Endodermal cell (in vitro differentiated cells): ENCODE results near the gene EMP3. TPM values are rescaled to one million over a fixed set of nuclear protein-coding genes. Genes with fewer than 3 reads are reported as not detected.
"Not testable (repeated sequence)": the region's sequence is repeated elsewhere in the genome, so short reads cannot be mapped to it uniquely, and the experiment has no call there.

Source experiments
- DNase-seq: peaks from one replicate; pipeline ENCODE4 v3.0.0-alpha.2; 2017
- H3K27ac ChIP-seq: 2 replicates; pipeline ENCODE4 v1.5.1; 2013; ENCODE audit warnings: mild to moderate bottlenecking, low read depth, low read length, moderate library complexity
- H3K27me3 ChIP-seq: 2 replicates; pipeline ENCODE4 v1.6.1; 2013; ENCODE audit warnings: mild to moderate bottlenecking, low read length, moderate library complexity; ENCODE audit not compliant: insufficient read depth, control insufficient read depth, poor library complexity, severe bottlenecking
- H3K36me3 ChIP-seq: 2 replicates; pipeline ENCODE4 v1.7.0; 2013; ENCODE audit warnings: mild to moderate bottlenecking, low read length, moderate library complexity; ENCODE audit not compliant: control insufficient read depth, insufficient read depth
- H3K4me1 ChIP-seq: one replicate; pipeline ENCODE4 v1.7.0; 2013; ENCODE audit warnings: low read length; ENCODE audit not compliant: control insufficient read depth, insufficient read depth
- H3K4me3 ChIP-seq: 2 replicates; pipeline ENCODE4 v1.5.1; 2013; ENCODE audit warnings: mild to moderate bottlenecking, low read length, moderate library complexity
- H3K9ac ChIP-seq: 2 replicates; pipeline ENCODE4 v1.6.1; 2013; ENCODE audit warnings: mild to moderate bottlenecking, low read length, moderate library complexity; ENCODE audit not compliant: poor library complexity, severe bottlenecking; ENCODE audit errors: extremely low read depth
- H3K9me3 ChIP-seq: 2 replicates; pipeline ENCODE4 v1.6.1; 2013; ENCODE audit warnings: mild to moderate bottlenecking, low read length, moderate library complexity; ENCODE audit not compliant: control insufficient read depth
- H3K27ac Mint-ChIP-seq: 2 replicates; pipeline ENCODE4 v1.8.0; 2020; ENCODE audit warnings: mixed read lengths
- H3K27me3 Mint-ChIP-seq: 2 replicates; pipeline ENCODE4 v1.8.0; 2021; ENCODE audit warnings: mild to moderate bottlenecking, mixed read lengths; ENCODE audit not compliant: insufficient read depth
- H3K36me3 Mint-ChIP-seq: 2 replicates; pipeline ENCODE4 v1.8.0; 2020; ENCODE audit warnings: low read depth, mixed read lengths
- H3K4me1 Mint-ChIP-seq: 2 replicates; pipeline ENCODE4 v1.8.0; 2020; ENCODE audit warnings: mixed read lengths
- H3K4me3 Mint-ChIP-seq: 2 replicates; pipeline ENCODE4 v1.8.0; 2020; ENCODE audit warnings: mild to moderate bottlenecking, moderate library complexity, mixed read lengths
- H3K9me3 Mint-ChIP-seq: 2 replicates; pipeline ENCODE4 v1.8.0; 2020; ENCODE audit warnings: mild to moderate bottlenecking, mixed read lengths
- WGBS, 2 experiments: methylation state at CpG; one replicate each; pipeline versions ENCODE4 v1.1.5 to v1.1.7; 2013; ENCODE audit warnings: missing lambda C conversion rate in 2 of 2, mixed read lengths in 1 of 2; ENCODE audit not compliant: insufficient coverage in 1 of 2, insufficient read length in 1 of 2; 5-methylcytosine and 5-hydroxymethylcytosine counted together
- total RNA-seq, 2 donors: library from RNA; stranded (reverse); fragmentation: NEBNext Ultra II Directional in 1 of 2; extraction: Animal tissue kit (Norgen Biotek cat#: 25700) in 1 of 2; gene quantifications; 2 replicates in 1 of 2; 3 replicates in 1 of 2; pipeline ENCODE4 v1.2.1, GENCODE V29; 2021
- TF ChIP-seq, protein P1 (sequence below): fragments of 200-600 bp; sonication (generic); conservative IDR thresholded peaks from 2 replicates; pipeline ENCODE4 v1.5.0; 2021; ENCODE audit warnings: antibody characterized with exemption, mild to moderate bottlenecking

Gene EMP3
- total RNA-seq, 2 donors from 2014 or later: 3.5 TPM

GRCh38 chr19:48308631-48309586, 16.4 kb upstream of the EMP3 start:
- peaks cover 4% of the 10 kb centered on the region for H3K4me1 ChIP-seq
- H3K36me3 ChIP-seq: no peaks in the 10 kb centered on the region
- peaks cover 10% of the 10 kb centered on the region for H3K9me3 ChIP-seq
- H3K9me3 Mint-ChIP-seq: peaks cover 1% of the 10 kb centered on the region
- H3K27me3 ChIP-seq: peaks cover 15% of the 10 kb centered on the region
- no peak overlapping the region for H3K4me3 Mint-ChIP-seq
- H3K9ac ChIP-seq: no peak overlapping the region
- 59 to 66% methylated on average over 11 to 22 of the region's 22 CpGs for WGBS, 2 experiments
- H3K27ac Mint-ChIP-seq: no peak overlapping the region
- no peak overlapping the region for H3K27ac ChIP-seq
- TF ChIP-seq, protein P1, sequence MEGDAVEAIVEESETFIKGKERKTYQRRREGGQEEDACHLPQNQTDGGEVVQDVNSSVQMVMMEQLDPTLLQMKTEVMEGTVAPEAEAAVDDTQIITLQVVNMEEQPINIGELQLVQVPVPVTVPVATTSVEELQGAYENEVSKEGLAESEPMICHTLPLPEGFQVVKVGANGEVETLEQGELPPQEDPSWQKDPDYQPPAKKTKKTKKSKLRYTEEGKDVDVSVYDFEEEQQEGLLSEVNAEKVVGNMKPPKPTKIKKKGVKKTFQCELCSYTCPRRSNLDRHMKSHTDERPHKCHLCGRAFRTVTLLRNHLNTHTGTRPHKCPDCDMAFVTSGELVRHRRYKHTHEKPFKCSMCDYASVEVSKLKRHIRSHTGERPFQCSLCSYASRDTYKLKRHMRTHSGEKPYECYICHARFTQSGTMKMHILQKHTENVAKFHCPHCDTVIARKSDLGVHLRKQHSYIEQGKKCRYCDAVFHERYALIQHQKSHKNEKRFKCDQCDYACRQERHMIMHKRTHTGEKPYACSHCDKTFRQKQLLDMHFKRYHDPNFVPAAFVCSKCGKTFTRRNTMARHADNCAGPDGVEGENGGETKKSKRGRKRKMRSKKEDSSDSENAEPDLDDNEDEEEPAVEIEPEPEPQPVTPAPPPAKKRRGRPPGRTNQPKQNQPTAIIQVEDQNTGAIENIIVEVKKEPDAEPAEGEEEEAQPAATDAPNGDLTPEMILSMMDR: peak; percentile 75
- H3K27me3 Mint-ChIP-seq: peaks cover 52% of the 10 kb centered on the region
- no peak overlapping the region for H3K4me3 ChIP-seq
- H3K4me1 Mint-ChIP-seq: peaks cover 15% of the 10 kb centered on the region
- DNase-seq: peak; percentile 84
- H3K36me3 Mint-ChIP-seq: no peaks in the 10 kb centered on the region

- not testable (repeated sequence) for H3K4me3 Mint-ChIP-seq, H3K36me3 Mint-ChIP-seq, H3K27ac ChIP-seq, H3K36me3 ChIP-seq, H3K4me1 ChIP-seq, H3K4me3 ChIP-seq, H3K9me3 Mint-ChIP-seq, H3K9me3 ChIP-seq, H3K9ac ChIP-seq, H3K27me3 ChIP-seq, H3K27ac Mint-ChIP-seq, DNase-seq
- WGBS, 2 experiments: 96 to 100% methylated on average over 3 to 5 of the region's 5 CpGs
- H3K4me1 Mint-ChIP-seq: peaks cover 15% of the 10 kb centered on the region
- peaks cover 44% of the 10 kb centered on the region for H3K27me3 Mint-ChIP-seq
These were observed 15.6 kb upstream of the EMP3 start for GRCh38 chr19:48309731-48310130.

DNA sequence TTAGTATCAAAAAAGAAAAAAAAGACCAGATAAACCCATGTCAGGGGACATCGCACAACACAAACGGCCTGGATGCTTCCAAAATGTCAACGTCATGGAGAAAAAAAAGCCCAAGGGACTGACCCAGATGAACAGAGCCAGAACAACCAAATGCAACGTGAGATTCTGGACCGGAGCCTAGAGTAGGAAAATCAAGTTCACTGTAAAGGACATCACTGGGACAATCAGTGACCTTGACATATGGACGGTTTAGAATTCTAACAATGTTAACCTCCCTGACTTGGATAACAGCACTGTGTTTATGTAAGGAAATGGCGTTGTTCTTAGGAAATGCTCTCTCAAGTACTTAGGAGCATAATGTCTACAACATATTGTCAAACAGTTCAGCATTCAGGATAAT, 15.1 kb upstream of the EMP3 start:
- Mint-ChIP-seq H3K27ac (no peak overlapping the region), H3K4me1 (peaks cover 15% of the 10 kb centered on the region), H3K4me3 (no peak overlapping the region), H3K27me3 (peaks cover 39% of the 10 kb centered on the region), H3K36me3 (no peaks in the 10 kb centered on the region), H3K9me3 (no peaks in the 10 kb centered on the region)
- Histone ChIP-seq H3K27me3 (peaks cover 2% of the 10 kb centered on the region), H3K9ac (no peak overlapping the region), H3K36me3 (no peaks in the 10 kb centered on the region), H3K4me3 (no peak overlapping the region), H3K9me3 (peaks cover under 1% of the 10 kb centered on the region), H3K27ac (no peak overlapping the region), H3K4me1 (peaks cover 4% of the 10 kb centered on the region)
- TF ChIP-seq, protein P1: no peak
- DNase-seq: no peak
- WGBS, 2 experiments: 91 to 97% methylated on average over 6 of the region's 7 CpGs
